OCI-LY3 (cell line): Measurements from ENCODE around the gene SERPINB1.

ENCODE experiments used
- CTCF ChIP-seq: fragments of 200-600, 300-600 bp; sonication (generic); IDR thresholded peaks from 2 replicates; pipeline ENCODE4 v1.5.1; 2014; ENCODE audit warnings: antibody characterized with exemption, low read length, low read depth
- EZH2phosphoT487 ChIP-seq: fragments of 200-600 bp; shearing (Covaris generic); IDR thresholded peaks from 2 replicates; pipeline ENCODE4 v1.6.1; 2018; ENCODE audit warnings: antibody characterized with exemption, mixed run types, low read depth

GRCh38 chr6:2863901-2864300 is 22.2 kb upstream of the SERPINB1 start:
- no peak for TF ChIP-seq CTCF
- TF ChIP-seq EZH2phosphoT487: no peak
